H4 (cell line): ENCODE data around the gene PHF14. TPM values are rescaled to one million over a fixed set of nuclear protein-coding genes. Genes with fewer than 3 reads are reported as not detected.

Experiments used
- DNase-seq: peaks from one replicate; pipeline ENCODE4 v3.0.0-alpha.2; 2015; ENCODE audit warnings: low spot score
- total RNA-seq: library from RNA; depleted of rRNA; stranded (reverse); fragments of >200 nt; shearing (Covaris generic); gene quantifications from 2 replicates; pipeline ENCODE4 v1.2.3, GENCODE V29; 2014

The PHF14 gene
- total RNA-seq, 1 experiment from 2014 or later = 71.6 TPM

- peak; percentile 44 for DNase-seq
Measured at GRCh38 chr7:11206177-11206899, 232.7 kb downstream of the PHF14 start.

DNA sequence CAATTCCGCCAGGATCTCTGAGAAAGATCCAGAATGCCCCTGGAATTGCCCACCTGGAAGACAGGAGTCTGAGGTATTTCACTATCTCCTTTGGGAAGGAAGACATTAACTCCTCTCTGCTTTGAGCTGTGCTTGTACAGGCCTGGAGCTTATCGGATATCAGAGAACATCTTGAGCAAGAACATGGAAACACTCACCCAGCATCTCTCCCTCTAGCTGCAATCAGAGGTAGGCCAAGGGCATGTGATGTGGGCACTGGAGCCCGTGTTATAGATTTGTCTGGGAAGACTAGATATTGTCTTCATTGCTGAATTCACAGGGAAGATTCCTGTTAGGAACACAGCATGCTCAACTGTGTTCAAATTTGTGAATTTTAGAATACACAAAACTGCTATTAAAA, 233.9 kb downstream of the PHF14 start:
- DNase-seq = no peak

DNA sequence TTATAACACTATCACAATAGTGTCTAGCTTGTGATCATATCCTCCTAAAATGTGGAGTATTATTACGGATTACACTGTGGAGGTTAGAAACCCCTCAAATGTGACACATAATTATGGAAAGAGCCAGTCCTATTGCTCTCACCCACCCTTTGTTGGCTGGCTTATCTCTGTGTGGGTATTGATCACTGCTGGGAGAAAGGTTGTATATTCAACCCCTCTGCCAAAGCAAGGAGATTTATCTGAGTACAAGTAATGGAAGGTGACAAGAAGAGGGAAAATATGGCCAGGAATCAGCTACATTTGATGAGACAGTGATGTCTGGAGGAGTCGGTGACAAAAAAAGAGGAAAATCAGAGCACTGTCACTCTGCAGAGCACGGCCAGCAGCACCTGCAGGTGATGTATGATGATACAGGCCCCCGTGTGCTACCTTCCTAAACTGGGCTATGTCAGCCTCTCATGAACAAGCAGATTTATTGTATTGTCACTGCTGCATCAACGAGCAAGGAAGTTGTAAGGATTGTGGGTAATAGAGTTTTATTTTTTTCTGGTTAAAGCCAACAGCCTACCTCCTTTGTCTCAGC, 235.3 kb downstream of the PHF14 start:
- DNase-seq = no peak

DNA sequence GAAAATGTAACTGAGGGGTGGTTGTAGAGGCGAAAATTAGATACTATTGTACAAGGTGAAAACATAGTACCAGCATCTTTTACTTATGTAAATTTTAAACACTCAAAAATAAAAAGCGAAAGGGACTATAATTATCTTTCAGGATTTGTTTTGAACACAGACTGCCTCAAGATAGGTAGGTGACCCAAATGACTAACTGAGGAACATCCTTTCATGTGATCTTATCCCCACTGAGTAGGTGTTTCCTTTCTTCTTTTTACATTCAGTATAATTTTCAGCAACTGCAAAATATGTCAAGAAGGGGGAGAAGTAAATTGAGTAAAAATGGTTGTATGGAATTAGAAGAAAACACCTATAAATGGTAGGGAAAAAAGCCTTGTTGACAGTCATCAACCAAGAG, 236.7 kb downstream of the PHF14 start:
- no peak for DNase-seq

- DNase-seq = peak; percentile 92
Measured at GRCh38 chr7:11212080-11212711, 238.5 kb downstream of the PHF14 start.

- peak; percentile 92 for DNase-seq
Measured at GRCh38 chr7:11212816-11213215, 239.1 kb downstream of the PHF14 start.

DNA sequence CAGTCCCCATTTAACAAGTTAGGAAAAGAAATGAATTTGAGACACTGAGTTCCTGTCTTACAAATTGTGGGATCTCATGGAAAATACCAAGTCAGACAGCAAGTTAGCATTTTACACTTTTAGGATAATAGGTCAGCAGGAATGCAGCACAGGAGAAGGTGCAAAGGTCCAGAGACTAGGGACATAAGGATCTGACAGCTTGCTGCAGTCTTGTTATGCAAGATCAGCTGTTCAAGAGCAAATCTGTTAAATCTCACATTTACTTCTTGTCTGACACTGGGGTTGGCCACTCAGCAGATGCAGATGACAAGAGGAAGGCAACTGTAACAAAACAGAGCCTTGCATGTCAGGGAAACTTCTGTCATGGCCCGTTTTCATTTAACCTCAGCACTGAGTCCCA, 239.6 kb downstream of the PHF14 start:
- DNase-seq = peak; percentile 34

DNA sequence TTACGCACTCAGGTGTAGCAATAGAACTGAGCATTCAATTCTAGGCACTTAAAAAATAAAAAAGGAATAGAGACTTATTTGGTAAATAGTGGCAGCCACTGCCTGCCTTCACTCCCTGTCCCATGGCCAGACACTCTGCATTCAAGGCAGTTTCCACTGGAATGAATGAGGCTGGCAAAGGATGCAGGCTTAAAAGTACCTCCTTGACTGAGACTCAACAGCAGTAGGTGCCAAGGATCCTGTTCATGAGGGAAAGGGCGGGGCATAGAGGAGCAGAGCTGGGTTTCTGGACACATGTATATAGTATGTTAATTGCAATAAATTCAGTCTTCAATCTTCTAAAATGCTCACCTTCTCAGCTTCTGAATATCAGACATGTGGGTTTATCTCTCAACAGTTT, 242.6 kb downstream of the PHF14 start:
- DNase-seq = no peak

GRCh38 chr7:11217848-11218565, 244.3 kb downstream of the PHF14 start:
- no peak for DNase-seq
